Transverse colon (tissue), 4 donors: Measurements from ENCODE around the gene GALNT2. TPM values are rescaled to one million over a fixed set of nuclear protein-coding genes. Genes with fewer than 3 reads are reported as not detected.
A peak's percentile ranks its signal among the peaks of the same experiment; 100 is the strongest.

Experiments
- DNase-seq: peaks from one replicate; pipeline ENCODE4 v3.0.0-alpha.2; 2019
- H3K27ac ChIP-seq, 4 donors: fragments of 200-600 bp; sonication (generic); 2 replicates each; pipeline ENCODE4 v1.5.1; 2016 to 2018; ENCODE audit warnings: inconsistent platforms in 4 of 4
- H3K27me3 ChIP-seq: fragments of 200-600 bp; sonication (generic); 2 replicates; pipeline ENCODE4 v1.5.1; 2017; ENCODE audit warnings: inconsistent platforms
- H3K36me3 ChIP-seq, 4 donors: fragments of 200-600 bp; sonication (generic); 2 replicates each; pipeline ENCODE4 v1.5.1; 2017 to 2019; ENCODE audit warnings: inconsistent platforms in 4 of 4
- H3K4me1 ChIP-seq, 4 donors: fragments of 200-600 bp; sonication (generic); 2 replicates each; pipeline ENCODE4 v1.5.1; 2017 to 2020; ENCODE audit warnings: inconsistent platforms in 4 of 4
- H3K4me3 ChIP-seq, 4 donors: fragments of 200-600 bp; sonication (generic); 1 replicate in 1 of 4; 2 replicates in 3 of 4; pipeline versions ENCODE4 v1.5.1 to v1.6.1; 2017 to 2019; ENCODE audit warnings: inconsistent platforms in 4 of 4
- H3K9me3 ChIP-seq, 2 donors: fragments of 200-600 bp; sonication (generic); 2 replicates each; pipeline ENCODE4 v1.5.1; 2017 to 2019; ENCODE audit warnings: inconsistent platforms in 2 of 2
- CTCF ChIP-seq, 5 experiments: fragments of 200-600 bp in 3 of 5; fragments of 450-650 bp in 2 of 5; sonication (generic) in 3 of 5; IDR thresholded peaks; 1 replicate in 2 of 5; 2 replicates in 3 of 5; pipeline ENCODE4 v1.5.1; 2016 to 2017; ENCODE audit warnings: antibody characterized with exemption in 5 of 5, inconsistent platforms in 3 of 5, mild to moderate bottlenecking in 2 of 5, moderate library complexity in 1 of 5
- EP300 ChIP-seq: sonication (generic); formaldehyde crosslinking; IDR thresholded peaks from one replicate; pipeline ENCODE4 v1.6.1; 2017; ENCODE audit warnings: antibody characterized with exemption, low read depth
- POLR2A ChIP-seq: fragments of 450-650 bp; IDR thresholded peaks from one replicate; pipeline ENCODE4 v1.6.1; 2016; ENCODE audit warnings: antibody characterized with exemption, mild to moderate bottlenecking, moderate library complexity
- POLR2AphosphoS5 ChIP-seq, 3 donors: sonication (generic); formaldehyde crosslinking; IDR thresholded peaks; one replicate each; pipeline ENCODE4 v1.6.1; 2016; ENCODE audit warnings: antibody characterized with exemption in 3 of 3
- WGBS, 2 donors: methylation state at CpG; one replicate each; pipeline ENCODE4 v1.1.5; 2018; ENCODE audit warnings: low coverage in 1 of 2; 5-methylcytosine and 5-hydroxymethylcytosine counted together
- in situ Hi-C, 4 donors: fragments of 200-750 bp; cut with MboI; loops; one replicate each; pipeline versions ENCODE4 v1.15.0 to v1.15.1; 2017; ENCODE audit warnings: low sequenced_read_pairs in 3 of 4, low pct_ligation_motif_present in 1 of 4, low pct_unique_long_range_greater_than_20kb in 1 of 4
- intact Hi-C: fragments of 100-400 bp; cut with DNase I; formaldehyde crosslinking; loops from one replicate; pipeline ENCODE4 v1.15.1; 2023; ENCODE audit warnings: low total_unique reads
- total RNA-seq, 4 donors: library from RNA; depleted of rRNA; stranded (reverse); fragments of >200 nt; gene quantifications; one replicate each; pipeline ENCODE4 v1.1.0, GENCODE V29; 2016

Gene GALNT2
- total RNA-seq, 4 donors from 2014 or later, result 16.5 to 48.8 (median 36.8) TPM

GRCh38 chr1:230152999-230153398 lies 86.0 kb downstream of the GALNT2 start:
- peaks cover 2 to 26% (median 11%) of the 10 kb centered on the region in 4 donors for H3K4me1 ChIP-seq
- no peak overlapping the region for H3K4me3 ChIP-seq
- in situ Hi-C loops (no loop called here), intact Hi-C loops (no loop called here)
- H3K27me3 ChIP-seq, result no peaks in the 10 kb centered on the region
- no peak for DNase-seq
- H3K36me3 ChIP-seq, result no peaks in the 10 kb centered on the region
- H3K9me3 ChIP-seq, result no peaks in the 10 kb centered on the region
- H3K27ac ChIP-seq, result peak overlapping the region in 2 of 4 donors; percentile 18 to 41
- 89 to 95% methylated on average over 6 of the region's 6 CpGs for WGBS, 2 donors
- TF ChIP-seq POLR2A (no peak), POLR2AphosphoS5 (IDR thresholded peaks at IDR 0.05) (no peak), EP300 (no peak), CTCF (IDR thresholded peaks at IDR 0.05) (no peak)

GRCh38 chr1:230153641-230154296 lies 86.7 kb downstream of the GALNT2 start:
- Histone ChIP-seq H3K36me3 (no peaks in the 10 kb centered on the region), H3K9me3 (no peaks in the 10 kb centered on the region), H3K27ac (peak overlapping the region; percentile 15 to 55 (median 40)), H3K4me3 (no peak overlapping the region), H3K4me1 (peaks cover 10 to 29% (median 14%) of the 10 kb centered on the region in 4 donors), H3K27me3 (no peaks in the 10 kb centered on the region)
- intact Hi-C loops, result no loop called here
- 73 to 75% methylated on average over 6 to 11 of the region's 11 CpGs for WGBS, 2 donors
- no peak for TF ChIP-seq EP300
- no peak for TF ChIP-seq POLR2A
- no peak for TF ChIP-seq POLR2AphosphoS5 (IDR thresholded peaks at IDR 0.05)
- no peak for TF ChIP-seq CTCF (IDR thresholded peaks at IDR 0.05)
- in situ Hi-C loops, result no loop called here
- DNase-seq, result no peak

- no peaks in the 10 kb centered on the region for H3K9me3 ChIP-seq
- H3K27me3 ChIP-seq, result no peaks in the 10 kb centered on the region
- no peak overlapping the region for H3K27ac ChIP-seq
- peaks cover 11 to 33% (median 25%) of the 10 kb centered on the region in 4 donors for H3K4me1 ChIP-seq
- DNase-seq, result no peak
- no peaks in the 10 kb centered on the region for H3K36me3 ChIP-seq
- 90 to 97% methylated on average over 6 to 19 of the region's 19 CpGs for WGBS, 2 donors
- no peak for TF ChIP-seq CTCF (IDR thresholded peaks at IDR 0.05)
- TF ChIP-seq POLR2A, result no peak
- TF ChIP-seq EP300, result no peak
- TF ChIP-seq POLR2AphosphoS5 (IDR thresholded peaks at IDR 0.05), result no peak
- in situ Hi-C loops, result no loop called here
- intact Hi-C loops, result no loop called here
- H3K4me3 ChIP-seq, result no peak overlapping the region
These were observed 88.0 kb downstream of the GALNT2 start for GRCh38 chr1:230155021-230155420.

GRCh38 chr1:230156068-230156467 lies 89.0 kb downstream of the GALNT2 start:
- intact Hi-C loops, result no loop called here
- WGBS, 2 donors, result 74 to 95% methylated on average over 2 to 4 of the region's 5 CpGs
- Histone ChIP-seq H3K9me3 (no peaks in the 10 kb centered on the region), H3K4me3 (no peak overlapping the region), H3K27ac (no peak overlapping the region), H3K4me1 (peaks cover 17 to 39% (median 31%) of the 10 kb centered on the region in 4 donors), H3K27me3 (no peaks in the 10 kb centered on the region), H3K36me3 (no peaks in the 10 kb centered on the region)
- no peak for TF ChIP-seq EP300
- DNase-seq, result no peak
- in situ Hi-C loops, result no loop called here

- TF ChIP-seq CTCF (IDR thresholded peaks at IDR 0.05) (no peak), POLR2AphosphoS5 (IDR thresholded peaks at IDR 0.05) (no peak), POLR2A (no peak), EP300 (no peak)
- Histone ChIP-seq H3K4me1 (peaks cover 18 to 39% (median 33%) of the 10 kb centered on the region in 4 donors), H3K36me3 (no peaks in the 10 kb centered on the region), H3K27me3 (no peaks in the 10 kb centered on the region), H3K27ac (no peak overlapping the region), H3K9me3 (no peaks in the 10 kb centered on the region), H3K4me3 (no peak overlapping the region)
- intact Hi-C loops, result no loop called here
- WGBS, 2 donors, result 89 to 100% methylated on average over 4 of the region's 4 CpGs
- no peak for DNase-seq
- in situ Hi-C loops, result no loop called here
These were observed 89.5 kb downstream of the GALNT2 start for GRCh38 chr1:230156536-230156935.
